PC-3 (cell line): ENCODE results near the gene GAB1. TPM values are rescaled to one million over a fixed set of nuclear protein-coding genes. Genes with fewer than 3 reads are reported as not detected.

Experiments
- ATAC-seq: fragments of 200-7000 bp; cut with Tn5 transposase; 2 replicates; pipeline ENCODE4 v1.9.1; 2020; ENCODE audit warnings: mild to moderate bottlenecking, moderate library complexity
- BruUV-seq: library from RNA; stranded (reverse); fragments of 400-500 nt; replicated peaks from 2 replicates; lab custom pipeline; 2021; lab: Mats Ljungman, UMichigan
- CTCF ChIA-PET: fragments of 300-600 bp; sonication (Branson Sonifier 250); formaldehyde crosslinking; loops from one replicate; lab custom pipeline; 2022; ENCODE audit warnings: antibody characterized with exemption; lab: Charles Lee
- POLR2A ChIA-PET: fragments of 300-600 bp; sonication (Branson Sonifier 250); formaldehyde crosslinking; loops from one replicate; lab custom pipeline; 2022; ENCODE audit warnings: antibody characterized with exemption; ENCODE audit not compliant: unreplicated experiment; lab: Charles Lee
- DNase-seq: peaks from one replicate; pipeline ENCODE4 v3.0.0-alpha.2; 2015
- H2AFZ ChIP-seq: fragments of 300-600 bp; sonication (generic); 2 replicates; pipeline ENCODE4 v1.6.0; 2016; ENCODE audit warnings: antibody characterized with exemption, low read length
- H3F3A ChIP-seq: fragments of 300-600 bp; sonication (generic); one replicate; pipeline ENCODE4 v1.6.0; 2017; ENCODE audit warnings: antibody characterized with exemption, low read length, control low read depth, mild to moderate bottlenecking; ENCODE audit not compliant: unreplicated experiment
- H3K27ac ChIP-seq: fragments of 300-600 bp; sonication (generic); 2 replicates; pipeline ENCODE4 v1.5.1; 2016; ENCODE audit warnings: mild to moderate bottlenecking, low read length
- H3K27me3 ChIP-seq: fragments of 300-600 bp; sonication (generic); 2 replicates; pipeline ENCODE4 v1.6.1; 2016; ENCODE audit warnings: low read length, mixed read lengths
- H3K36me3 ChIP-seq: fragments of 300-600 bp; sonication (generic); 2 replicates; pipeline ENCODE4 v1.6.1; 2016; ENCODE audit warnings: low read depth, mixed run types, low read length, mixed read lengths
- H3K4me1 ChIP-seq: fragments of 300-600 bp; sonication (generic); 2 replicates; pipeline ENCODE4 v1.5.1; 2016; ENCODE audit warnings: low read length; ENCODE audit not compliant: insufficient read depth
- H3K4me2 ChIP-seq: fragments of 300-600 bp; sonication (generic); 2 replicates; pipeline ENCODE4 v1.6.0; 2016; ENCODE audit warnings: low read length
- H3K4me3 ChIP-seq: fragments of 300-600 bp; sonication (generic); 2 replicates; pipeline ENCODE4 v1.5.1; 2016; ENCODE audit warnings: mild to moderate bottlenecking, low read length, mixed read lengths
- H3K79me2 ChIP-seq: fragments of 300-600 bp; sonication (generic); 2 replicates; pipeline ENCODE4 v1.6.1; 2017; ENCODE audit warnings: low read length, mixed read lengths
- H3K9ac ChIP-seq: fragments of 300-600 bp; sonication (generic); 2 replicates; pipeline ENCODE4 v1.6.0; 2016; ENCODE audit warnings: mild to moderate bottlenecking, low read length
- H3K9me2 ChIP-seq: fragments of 300-600 bp; sonication (generic); replicated peaks from 2 replicates; pipeline ENCODE4 v1.6.1; 2016; ENCODE audit warnings: mixed run types, low read length, mixed read lengths
- H3K9me3 ChIP-seq: fragments of 300-600 bp; sonication (generic); 2 replicates; pipeline ENCODE4 v1.6.1; 2016; ENCODE audit warnings: low read length, mixed read lengths
- H4K20me1 ChIP-seq: fragments of 300-600 bp; sonication (generic); 2 replicates; pipeline ENCODE4 v1.6.1; 2016; ENCODE audit warnings: low read length, mixed read lengths
- EZH2 ChIP-seq: fragments of 300-600 bp; sonication (generic); IDR thresholded peaks from one replicate; pipeline ENCODE4 v1.6.1; 2017; ENCODE audit warnings: antibody characterized with exemption, mild to moderate bottlenecking, low read length; ENCODE audit not compliant: unreplicated experiment
- EZH2phosphoT487 ChIP-seq: fragments of 300-600 bp; sonication (generic); IDR thresholded peaks from 2 replicates; pipeline ENCODE4 v1.6.1; 2018; ENCODE audit warnings: mild to moderate bottlenecking, antibody characterized with exemption, low read length, borderline replicate concordance
- intact Hi-C: fragments of 100-400 bp; cut with micrococcal nuclease; formaldehyde crosslinking; loops from 2 replicates; pipeline ENCODE4 v1.9.0; 2023
- total RNA-seq: library from RNA; depleted of rRNA; stranded (reverse); fragments of >200 nt; gene quantifications from 2 replicates; pipeline ENCODE4 v1.2.3, GENCODE V29; 2014
- TF ChIP-seq, protein P1 (sequence below): fragments of 300-600 bp; sonication (generic); conservative IDR thresholded peaks from 2 replicates; pipeline ENCODE4 v1.5.1; 2017; ENCODE audit warnings: antibody characterized with exemption, low read depth, mild to moderate bottlenecking, low read length

The GAB1 gene
- total RNA-seq, 1 experiment from 2014 or later, result 4.9 TPM

DNA sequence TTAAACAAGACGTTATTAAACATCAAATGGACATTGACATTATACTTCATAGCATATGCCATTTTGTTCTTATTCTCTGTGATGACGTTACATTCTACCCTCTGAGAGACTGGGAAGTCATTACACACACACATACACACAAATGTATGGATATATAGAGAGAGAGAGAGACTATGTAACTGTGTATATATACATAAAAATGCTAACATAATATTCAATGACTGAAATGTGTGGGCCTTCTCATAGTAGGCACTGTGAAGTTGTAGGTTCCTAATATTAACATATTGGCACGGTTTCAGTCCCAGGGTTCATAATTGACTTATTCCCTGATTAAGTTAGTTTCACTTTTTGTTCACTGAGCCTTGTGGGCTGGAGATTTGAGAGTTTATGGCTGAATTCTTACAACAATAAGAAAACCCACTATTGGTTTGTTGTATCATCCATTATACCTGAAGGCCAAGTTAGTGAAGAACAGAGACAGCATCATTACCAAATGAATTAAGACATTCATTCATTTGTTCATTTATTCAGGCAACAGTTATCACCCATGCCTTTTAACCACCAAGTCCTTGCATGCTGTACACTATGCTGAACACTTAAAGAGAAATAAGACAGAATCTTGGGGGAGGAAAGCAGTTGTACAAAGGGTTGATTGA lies 68.5 kb downstream of the GAB1 start:
- ATAC-seq (no peak), DNase-seq (no peak)
- H3K36me3 ChIP-seq, result no peaks in the 10 kb centered on the region
- H3F3A ChIP-seq, result no peaks in the 10 kb centered on the region
- BruUV-seq, result no TSS peak
- no peak for TF ChIP-seq EZH2phosphoT487
- TF ChIP-seq, protein P1, sequence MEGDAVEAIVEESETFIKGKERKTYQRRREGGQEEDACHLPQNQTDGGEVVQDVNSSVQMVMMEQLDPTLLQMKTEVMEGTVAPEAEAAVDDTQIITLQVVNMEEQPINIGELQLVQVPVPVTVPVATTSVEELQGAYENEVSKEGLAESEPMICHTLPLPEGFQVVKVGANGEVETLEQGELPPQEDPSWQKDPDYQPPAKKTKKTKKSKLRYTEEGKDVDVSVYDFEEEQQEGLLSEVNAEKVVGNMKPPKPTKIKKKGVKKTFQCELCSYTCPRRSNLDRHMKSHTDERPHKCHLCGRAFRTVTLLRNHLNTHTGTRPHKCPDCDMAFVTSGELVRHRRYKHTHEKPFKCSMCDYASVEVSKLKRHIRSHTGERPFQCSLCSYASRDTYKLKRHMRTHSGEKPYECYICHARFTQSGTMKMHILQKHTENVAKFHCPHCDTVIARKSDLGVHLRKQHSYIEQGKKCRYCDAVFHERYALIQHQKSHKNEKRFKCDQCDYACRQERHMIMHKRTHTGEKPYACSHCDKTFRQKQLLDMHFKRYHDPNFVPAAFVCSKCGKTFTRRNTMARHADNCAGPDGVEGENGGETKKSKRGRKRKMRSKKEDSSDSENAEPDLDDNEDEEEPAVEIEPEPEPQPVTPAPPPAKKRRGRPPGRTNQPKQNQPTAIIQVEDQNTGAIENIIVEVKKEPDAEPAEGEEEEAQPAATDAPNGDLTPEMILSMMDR, result no peak
- TF ChIP-seq EZH2, result no peak
- intact Hi-C loops, result no loop called here
- H3K27me3 ChIP-seq, result no peaks in the 10 kb centered on the region
- no peaks in the 10 kb centered on the region; the same call in 1 of the 2 replicates for H3K9me2 ChIP-seq
- no peak overlapping the region for H3K4me2 ChIP-seq
- no peak overlapping the region for H3K4me3 ChIP-seq
- H2AFZ ChIP-seq, result no peak overlapping the region
- no peaks in the 10 kb centered on the region for H3K79me2 ChIP-seq
- CTCF ChIA-PET, result no interaction called here
- POLR2A ChIA-PET, result interaction anchor here (0.7 kb wide), 1 partner anchor 30 kb away, joined by 13 read pairs; no protein-coding TSS in a partner anchor
- H3K4me1 ChIP-seq, result no peaks in the 10 kb centered on the region
- no peak overlapping the region for H3K27ac ChIP-seq
- H3K9ac ChIP-seq, result no peak overlapping the region
- H3K9me3 ChIP-seq, result no peaks in the 10 kb centered on the region
- H4K20me1 ChIP-seq, result no peaks in the 10 kb centered on the region

GRCh38 chr4:143406523-143406922 lies 69.8 kb downstream of the GAB1 start:
- no peaks in the 10 kb centered on the region; the same call in 1 of the 2 replicates for H3K9me2 ChIP-seq
- no peaks in the 10 kb centered on the region for H3K79me2 ChIP-seq
- no peaks in the 10 kb centered on the region for H3K27me3 ChIP-seq
- intact Hi-C loops, result no loop called here
- CTCF ChIA-PET, result no interaction called here
- BruUV-seq, result no TSS peak
- POLR2A ChIA-PET, result no interaction called here
- no peak overlapping the region for H2AFZ ChIP-seq
- no peak overlapping the region for H3K4me3 ChIP-seq
- H4K20me1 ChIP-seq, result no peaks in the 10 kb centered on the region
- no peak for ATAC-seq
- H3K36me3 ChIP-seq, result no peaks in the 10 kb centered on the region
- H3K9me3 ChIP-seq, result no peaks in the 10 kb centered on the region
- no peaks in the 10 kb centered on the region for H3F3A ChIP-seq
- no peak for DNase-seq
- H3K4me1 ChIP-seq, result no peaks in the 10 kb centered on the region
- no peak overlapping the region for H3K9ac ChIP-seq
- H3K27ac ChIP-seq, result no peak overlapping the region
- H3K4me2 ChIP-seq, result no peak overlapping the region
- TF ChIP-seq EZH2, result no peak
- TF ChIP-seq EZH2phosphoT487, result no peak
- TF ChIP-seq, protein P1, result no peak

- H3K36me3 ChIP-seq, result no peaks in the 10 kb centered on the region
- no peaks in the 10 kb centered on the region for H3K9me3 ChIP-seq
- no peaks in the 10 kb centered on the region for H3K4me1 ChIP-seq
- no peak overlapping the region for H3K27ac ChIP-seq
- ATAC-seq, result no peak
- intact Hi-C loops, result no loop called here
- H2AFZ ChIP-seq, result no peak overlapping the region
- POLR2A ChIA-PET, result no interaction called here
- TF ChIP-seq EZH2 (no peak), EZH2phosphoT487 (no peak)
- TF ChIP-seq, protein P1, result no peak
- H4K20me1 ChIP-seq, result no peaks in the 10 kb centered on the region
- no peak overlapping the region for H3K9ac ChIP-seq
- no peaks in the 10 kb centered on the region for H3K79me2 ChIP-seq
- BruUV-seq, result no TSS peak
- H3K4me3 ChIP-seq, result no peak overlapping the region
- no peaks in the 10 kb centered on the region for H3F3A ChIP-seq
- no peak for DNase-seq
- H3K4me2 ChIP-seq, result no peak overlapping the region
- no peaks in the 10 kb centered on the region; the same call in 1 of the 2 replicates for H3K9me2 ChIP-seq
- CTCF ChIA-PET, result no interaction called here
- no peaks in the 10 kb centered on the region for H3K27me3 ChIP-seq
Measured at GRCh38 chr4:143407474-143407873, 70.8 kb downstream of the GAB1 start.
